ENCODE results near the gene TUBB4A. TPM values are rescaled to one million over a fixed set of nuclear protein-coding genes. Genes with fewer than 3 reads are reported as not detected.

The TUBB4A gene
- total and polyA plus RNA-seq, 10 of the 15 experiments (the other 5 are each of a cell fraction or from before 2014, with no cell fraction given): 0.29 to 22.4 (median 3.8) TPM

GRCh38 chr19:6482343-6482686, 19.8 kb downstream of the TUBB4A start:
- Histone ChIP-seq H3K4me2 (ENCODE audit: control insufficient read depth, insufficient read depth) (peak overlapping the region; percentile 89), H3K9me3 (replicated peaks; ENCODE audit: control insufficient read depth, insufficient read depth, low read length) (no peaks in the 10 kb centered on the region; the same call in 2 of the 3 replicates), H4K20me1 (ENCODE audit: control insufficient read depth, insufficient read depth) (no peaks in the 10 kb centered on the region), H3K36me3 (ENCODE audit: control insufficient read depth in 2 of 2, insufficient read depth in 2 of 2, low read length in 1 of 2) (no peaks in the 10 kb centered on the region; a peak in 1 of 4 replicates), H3K79me2 (ENCODE audit: control insufficient read depth, insufficient read depth, low read length) (peaks cover 16% of the 10 kb centered on the region), H3K4me1 (ENCODE audit: control insufficient read depth, insufficient read depth, low read length) (peaks cover 10% of the 10 kb centered on the region), H3K27me3 (replicated peaks in 1 of 2; ENCODE audit: control insufficient read depth in 2 of 2, insufficient read depth in 2 of 2, low read length in 1 of 2) (no peaks in the 10 kb centered on the region), H3K27ac (ENCODE audit: control insufficient read depth, insufficient read depth) (peak overlapping the region; percentile 93), H3K9ac (ENCODE audit: control insufficient read depth, insufficient read depth, low read length) (peak overlapping the region; percentile 99), H2AFZ (ENCODE audit: control insufficient read depth, low read depth, low read length) (peak overlapping the region; percentile 82), H3K4me3 (peak overlapping the region; percentile 69; the same call in 1 of the 2 replicates)
- intact Hi-C loops (cut with micrococcal nuclease; ENCODE audit: unreplicated experiment) (loop anchor here (1.0 kb wide), 1 partner anchor 22 kb away; no protein-coding TSS in a partner anchor), in situ Hi-C loops (cut with MboI) (no loop called here)
- ATAC-seq (no peak), DNase-seq (ENCODE audit: low read depth, low spot score) (no peak), FAIRE-seq (no peak)
- BruUV-seq (replicated peaks): no TSS peak
- ChIA-PET CTCF (interaction anchor here (0.7 to 3.4 kb wide), 10 partner anchors 9 to 356 kb away, joined by 3 to 26 read pairs (median 6); partner anchors contain the start of genes ALKBH7, KHSRP and SLC25A23), RAD21 (ENCODE audit: unreplicated experiment) (interaction anchor here (1.4 to 2.4 kb wide), 5 partner anchors 8 to 142 kb away, joined by 3 to 18 read pairs (median 5); partner anchors contain the start of genes KHSRP and TUBB4A), SMC1A (ENCODE audit: uncharacterized antibody, unreplicated experiment) (interaction anchor here (1.2 to 2.1 kb wide), 4 partner anchors 10 to 36 kb away, joined by 3 to 5 read pairs (median 4); no protein-coding TSS in a partner anchor), POLR2A (interaction anchor here (0.7 to 1.9 kb wide), 8 partner anchors 9 to 337 kb away, joined by 3 to 7 read pairs (median 4); partner anchors contain the start of genes ALKBH7 and VAV1)
- WGBS (ENCODE audit: insufficient coverage, insufficient replicate concordance, low lambda C conversion rate, missing lambda C conversion rate): 89% methylated on average over 8 of the region's 8 CpGs
- TF ChIP-seq RELB (IDR thresholded peaks at IDR 0.05; ENCODE audit: low read depth) (no peak), NFIC (IDR thresholded peaks at IDR 0.05; ENCODE audit: low read depth, low read length) (no peak), CHD4 (IDR thresholded peaks at IDR 0.05) (no peak), MLLT1 (IDR thresholded peaks at IDR 0.05) (peak; percentile 77; the same call in 1 of the 2 replicates), E4F1 (IDR thresholded peaks at IDR 0.05; ENCODE audit: borderline replicate concordance, partially characterized antibody) (no peak), IRF5 (IDR thresholded peaks at IDR 0.05; ENCODE audit: borderline replicate concordance) (no peak), TAF1 (IDR thresholded peaks at IDR 0.05; ENCODE audit: borderline replicate concordance, low read depth, low read length) (no peak)

All from GM12878 (cell line).